GM19395 (cell line): ENCODE measurements around the gene AOPEP.
A peak's percentile ranks its signal among the peaks of the same experiment; 100 is the strongest.
"Not testable (repeated sequence)": the region's sequence is repeated elsewhere in the genome, so short reads cannot be mapped to it uniquely, and the experiment has no call there.

Experiments used
- ATAC-seq: cut with Tn5 transposase; IDR thresholded peaks from one replicate; pipeline ENCODE4 v1.9.1; 2021; ENCODE audit warnings: mild to moderate bottlenecking, moderate library complexity; ENCODE audit not compliant: unreplicated experiment

The AOPEP gene

GRCh38 chr9:94840738-94841137 lies 114.2 kb downstream of the AOPEP start:
- ATAC-seq = no peak

- no peak for ATAC-seq
These were observed 116.6 kb downstream of the AOPEP start for GRCh38 chr9:94843134-94843533.

- ATAC-seq = no peak
These were observed 120.2 kb downstream of the AOPEP start for GRCh38 chr9:94846739-94847138.

- ATAC-seq = no peak
These were observed 121.0 kb downstream of the AOPEP start for GRCh38 chr9:94847486-94847885.

- not testable (repeated sequence) for ATAC-seq
These were observed 122.3 kb downstream of the AOPEP start for GRCh38 chr9:94848791-94849190.

- ATAC-seq = no peak
These were observed 124.3 kb downstream of the AOPEP start for GRCh38 chr9:94850540-94851434.

- ATAC-seq = no peak
These were observed 125.0 kb downstream of the AOPEP start for GRCh38 chr9:94851467-94851866.

GRCh38 chr9:94851892-94852291 lies 125.4 kb downstream of the AOPEP start:
- no peak for ATAC-seq

GRCh38 chr9:94852373-94852772 lies 125.9 kb downstream of the AOPEP start:
- ATAC-seq = no peak

- no peak for ATAC-seq
These were observed 127.4 kb downstream of the AOPEP start for GRCh38 chr9:94853887-94854286.

- ATAC-seq = no peak
These were observed 129.4 kb downstream of the AOPEP start for GRCh38 chr9:94855903-94856302.

GRCh38 chr9:94857791-94858190 lies 131.3 kb downstream of the AOPEP start:
- no peak for ATAC-seq

- no peak for ATAC-seq
These were observed 132.7 kb downstream of the AOPEP start for GRCh38 chr9:94859226-94859625.

- ATAC-seq = no peak
These were observed 133.4 kb downstream of the AOPEP start for GRCh38 chr9:94859891-94860290.

GRCh38 chr9:94860678-94861588 lies 134.4 kb downstream of the AOPEP start:
- ATAC-seq = peak; percentile 98

- no peak for ATAC-seq
These were observed 135.2 kb downstream of the AOPEP start for GRCh38 chr9:94861589-94862272.

- ATAC-seq = no peak
These were observed 137.7 kb downstream of the AOPEP start for GRCh38 chr9:94864196-94864595.

- no peak for ATAC-seq
These were observed 138.5 kb downstream of the AOPEP start for GRCh38 chr9:94864862-94865509.

- no peak for ATAC-seq
These were observed 139.3 kb downstream of the AOPEP start for GRCh38 chr9:94865582-94866452.

- no peak for ATAC-seq
These were observed 140.3 kb downstream of the AOPEP start for GRCh38 chr9:94866770-94867169.
